GM12891 (cell line): ENCODE measurements around the gene CENPU.

Experiments
- POLR2A ChIP-seq: IDR thresholded peaks from 2 replicates; pipeline ENCODE4 v1.6.1; 2011; ENCODE audit warnings: low read depth, low read length, control low read depth
- POLR2AphosphoS5 ChIP-seq: IDR thresholded peaks from 2 replicates; pipeline ENCODE4 v1.6.1; 2011; ENCODE audit warnings: low read depth, low read length, control low read depth
- TAF1 ChIP-seq: IDR thresholded peaks from 2 replicates; pipeline ENCODE4 v1.6.1; 2011; ENCODE audit warnings: low read depth, low read length, control low read depth

DNA sequence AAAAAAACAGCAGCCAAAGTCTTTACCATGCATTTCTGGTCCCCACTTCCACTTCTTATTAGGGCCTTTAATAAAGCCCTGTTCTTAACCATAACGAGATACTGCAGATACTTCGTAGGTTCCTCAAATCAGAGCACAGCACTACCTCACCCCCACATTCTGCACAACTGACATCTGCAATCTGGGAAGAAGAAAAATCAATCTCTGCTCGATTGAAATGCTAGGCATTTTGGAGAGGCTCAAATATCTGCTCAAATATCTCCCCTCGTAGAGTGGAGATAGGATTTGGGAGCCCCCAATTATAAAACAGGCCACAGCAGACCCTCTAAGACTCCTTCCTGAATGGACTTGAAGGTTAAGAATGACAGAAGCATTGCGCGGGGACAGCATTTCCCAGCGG, 40.3 kb upstream of the CENPU start:
- TF ChIP-seq POLR2A, result no peak
- no peak for TF ChIP-seq TAF1
- no peak for TF ChIP-seq POLR2AphosphoS5
